Epithelial cell of proximal tubule (primary cell): ENCODE results near the gene FCHSD2. TPM values are rescaled to one million over a fixed set of nuclear protein-coding genes. Genes with fewer than 3 reads are reported as not detected.
A peak's percentile ranks its signal among the peaks of the same experiment; 100 is the strongest.
"Not testable (repeated sequence)": the region's sequence is repeated elsewhere in the genome, so short reads cannot be mapped to it uniquely, and the experiment has no call there.

Experiments used
- DNase-seq: peaks from one replicate; pipeline ENCODE4 v3.0.0-alpha.2; 2011; ENCODE audit warnings: low read depth
- H3K4me3 ChIP-seq: 2 replicates; pipeline ENCODE4 v1.5.1; 2011; ENCODE audit warnings: low read depth, mild to moderate bottlenecking, low read length
- total RNA-seq: library from RNA; depleted of rRNA; stranded (reverse); fragments of >200 nt; gene quantifications from 2 replicates; pipeline ENCODE4 v1.2.3, GENCODE V29; 2015
- TF ChIP-seq, protein P1 (sequence below): conservative IDR thresholded peaks from 2 replicates; pipeline ENCODE4 v1.5.1; 2012; ENCODE audit warnings: low read depth, mild to moderate bottlenecking, low read length

Gene FCHSD2
- total RNA-seq, 1 donor from 2014 or later, result 8.8 TPM

GRCh38 chr11:72807021-72807693 is 335.0 kb downstream of the FCHSD2 start:
- no peak for DNase-seq
- TF ChIP-seq, protein P1, sequence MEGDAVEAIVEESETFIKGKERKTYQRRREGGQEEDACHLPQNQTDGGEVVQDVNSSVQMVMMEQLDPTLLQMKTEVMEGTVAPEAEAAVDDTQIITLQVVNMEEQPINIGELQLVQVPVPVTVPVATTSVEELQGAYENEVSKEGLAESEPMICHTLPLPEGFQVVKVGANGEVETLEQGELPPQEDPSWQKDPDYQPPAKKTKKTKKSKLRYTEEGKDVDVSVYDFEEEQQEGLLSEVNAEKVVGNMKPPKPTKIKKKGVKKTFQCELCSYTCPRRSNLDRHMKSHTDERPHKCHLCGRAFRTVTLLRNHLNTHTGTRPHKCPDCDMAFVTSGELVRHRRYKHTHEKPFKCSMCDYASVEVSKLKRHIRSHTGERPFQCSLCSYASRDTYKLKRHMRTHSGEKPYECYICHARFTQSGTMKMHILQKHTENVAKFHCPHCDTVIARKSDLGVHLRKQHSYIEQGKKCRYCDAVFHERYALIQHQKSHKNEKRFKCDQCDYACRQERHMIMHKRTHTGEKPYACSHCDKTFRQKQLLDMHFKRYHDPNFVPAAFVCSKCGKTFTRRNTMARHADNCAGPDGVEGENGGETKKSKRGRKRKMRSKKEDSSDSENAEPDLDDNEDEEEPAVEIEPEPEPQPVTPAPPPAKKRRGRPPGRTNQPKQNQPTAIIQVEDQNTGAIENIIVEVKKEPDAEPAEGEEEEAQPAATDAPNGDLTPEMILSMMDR, result no peak
- H3K4me3 ChIP-seq, result no peak overlapping the region

- not testable (repeated sequence) for DNase-seq
Observed at GRCh38 chr11:72806378-72806777, 335.7 kb downstream of the FCHSD2 start.

GRCh38 chr11:72805216-72805615 is 336.9 kb downstream of the FCHSD2 start:
- H3K4me3 ChIP-seq, result no peak overlapping the region
- no peak for DNase-seq
- TF ChIP-seq, protein P1, result no peak

More at GRCh38 chr11:72806378-72806777, 335.7 kb downstream of the FCHSD2 start:
- H3K4me3 ChIP-seq, result not testable (repeated sequence)

DNA sequence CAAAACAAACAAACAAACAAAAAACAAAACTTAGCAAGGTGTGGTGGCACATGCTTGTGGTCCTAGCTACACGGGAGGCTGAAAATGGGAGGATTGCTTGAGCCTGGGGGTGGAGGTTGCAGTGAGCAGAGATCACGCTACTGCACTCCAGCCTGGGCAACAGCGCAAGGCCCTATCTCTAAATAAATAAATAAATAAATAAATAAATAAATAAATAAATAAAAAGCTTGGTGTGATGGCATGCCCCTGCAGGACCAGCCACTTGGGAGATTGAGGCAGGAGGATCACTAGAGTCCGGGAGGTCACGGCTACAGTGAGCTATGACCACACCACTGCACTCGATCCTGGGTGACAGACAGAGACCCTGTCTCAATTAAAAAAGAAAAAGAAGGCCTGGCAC is 339.3 kb downstream of the FCHSD2 start:
- TF ChIP-seq, protein P1, result no peak
- no peak for DNase-seq
- H3K4me3 ChIP-seq, result no peak overlapping the region

DNA sequence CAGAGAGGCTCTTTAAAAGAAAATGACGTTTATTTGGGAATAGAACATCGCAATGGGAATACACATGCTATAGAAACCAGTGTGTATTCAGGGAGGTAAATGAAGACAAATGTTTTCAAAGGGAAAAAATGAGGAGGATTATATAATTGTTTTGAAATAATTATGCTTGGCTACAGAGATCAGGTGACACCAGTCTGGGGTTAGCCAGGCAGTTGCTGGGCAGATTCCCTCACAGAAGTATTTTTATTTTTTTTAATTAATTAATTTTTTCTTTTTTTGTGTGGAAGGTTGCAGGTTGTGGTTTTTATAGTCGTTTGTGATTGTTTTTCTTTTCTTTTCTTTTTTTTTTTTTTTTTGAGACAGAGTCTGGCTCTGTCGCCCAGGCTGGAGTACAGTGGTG is 342.7 kb downstream of the FCHSD2 start:
- TF ChIP-seq, protein P1, result no peak
- H3K4me3 ChIP-seq, result no peak overlapping the region
- DNase-seq, result no peak

- TF ChIP-seq, protein P1, result no peak
Observed at GRCh38 chr11:72798361-72798760, 343.8 kb downstream of the FCHSD2 start.

GRCh38 chr11:72793425-72794367 is 348.4 kb downstream of the FCHSD2 start, which contains the start of gene STARD10:
Gene STARD10, minus strand, starts transcription at chr11:72794047. Its CDS starts 12,866 bp downstream, at chr11:72781181.
- DNase-seq, result no peak
- peak within 1 kb of the TSS; percentile 87 for H3K4me3 ChIP-seq
- TF ChIP-seq, protein P1, result peak; percentile 94

More at GRCh38 chr11:72798361-72798760, 343.8 kb downstream of the FCHSD2 start:
- H3K4me3 ChIP-seq, result no peak overlapping the region
- no peak for DNase-seq
